ENCODE measurements around the gene SCARF1.

The SCARF1 gene

DNA sequence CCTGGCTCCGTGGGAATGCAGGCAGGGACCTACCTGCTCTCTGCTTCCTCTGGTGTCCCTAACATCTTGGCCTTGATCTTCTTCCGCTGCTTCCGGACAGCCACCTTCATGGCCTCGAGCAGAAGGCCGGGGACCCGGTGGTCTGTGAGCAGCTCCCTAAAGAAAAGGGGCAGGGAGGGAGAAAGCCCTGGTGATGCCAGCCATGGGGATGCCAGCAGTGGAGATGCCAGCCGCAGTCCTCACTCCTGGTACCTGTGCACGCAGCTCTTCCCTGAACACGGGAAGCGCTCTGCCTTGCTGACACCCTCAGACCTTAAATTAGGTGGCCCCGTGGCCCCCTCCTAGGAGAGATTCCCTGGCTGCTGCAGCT, 2.3 kb upstream of the SCARF1 start:
- DNase-seq = no peak

DNA sequence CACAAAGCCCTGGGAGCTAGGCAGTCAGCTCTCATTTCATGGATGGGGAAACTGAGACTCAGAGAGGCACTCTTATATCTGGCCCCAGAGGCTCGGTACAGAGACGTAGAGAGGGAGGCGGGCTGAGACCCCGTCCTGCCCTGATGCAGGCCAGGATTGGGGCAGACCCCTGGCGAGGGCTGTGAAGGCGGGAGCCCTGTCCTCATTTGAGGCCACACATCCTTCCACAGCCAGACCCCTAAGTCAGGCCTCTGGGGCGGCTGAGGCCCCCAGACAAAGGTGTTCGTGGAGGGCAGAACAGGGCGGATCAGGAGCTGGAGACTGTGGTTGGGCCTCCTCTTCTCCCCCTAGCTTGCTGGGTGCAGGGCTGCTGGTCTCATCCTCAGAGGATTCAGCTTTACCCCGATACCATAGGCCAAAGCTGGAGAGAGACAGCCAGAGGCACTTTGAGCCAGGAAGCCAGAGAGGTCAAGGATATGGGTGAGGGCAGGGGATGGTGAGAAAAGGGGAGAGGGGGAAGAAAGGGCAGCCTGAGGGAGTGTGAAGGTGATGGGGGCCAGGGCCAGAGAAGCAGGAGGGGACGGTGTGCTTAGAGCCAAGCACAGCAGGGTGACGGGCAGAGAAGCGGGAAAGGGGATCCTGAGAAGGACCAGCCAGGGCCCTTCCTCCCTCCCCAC, 805 bp upstream of the SCARF1 start:
- DNase-seq = no peak

DNA sequence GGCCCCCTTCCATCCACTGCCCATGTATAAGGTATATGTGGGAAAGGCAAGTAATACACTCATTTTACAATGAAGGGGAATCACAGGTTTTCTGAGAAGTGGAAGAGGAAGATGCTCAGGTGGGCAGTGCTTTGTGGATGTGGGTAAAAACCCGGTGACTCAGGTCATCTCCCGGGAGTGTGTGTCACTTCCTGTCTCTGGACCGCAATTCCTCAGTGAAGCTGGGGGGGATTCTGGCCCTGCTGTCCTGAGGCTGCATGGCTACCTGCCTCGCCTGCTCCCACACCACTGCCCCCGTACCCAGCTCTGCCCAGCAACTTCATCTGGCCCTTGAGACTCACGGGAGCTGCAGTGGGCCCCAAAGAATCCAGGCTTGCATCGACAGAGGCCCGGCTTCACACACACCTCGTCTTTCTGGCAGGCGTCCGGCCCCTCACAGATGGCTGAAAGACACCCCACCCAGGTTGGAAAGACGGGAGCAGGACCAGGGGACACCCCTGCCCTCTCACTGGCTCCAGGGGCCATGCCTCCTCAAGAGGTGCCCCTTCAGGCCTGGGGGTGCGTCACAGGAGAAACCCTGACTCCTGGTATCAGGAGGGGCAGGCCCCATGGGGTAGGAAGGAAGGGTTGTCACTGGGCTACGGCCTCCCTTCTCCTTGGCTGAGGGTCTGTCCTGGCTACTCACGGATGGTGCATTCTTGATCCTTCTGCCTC, 882 bp downstream of the SCARF1 start:
- DNase-seq = no peak

DNA sequence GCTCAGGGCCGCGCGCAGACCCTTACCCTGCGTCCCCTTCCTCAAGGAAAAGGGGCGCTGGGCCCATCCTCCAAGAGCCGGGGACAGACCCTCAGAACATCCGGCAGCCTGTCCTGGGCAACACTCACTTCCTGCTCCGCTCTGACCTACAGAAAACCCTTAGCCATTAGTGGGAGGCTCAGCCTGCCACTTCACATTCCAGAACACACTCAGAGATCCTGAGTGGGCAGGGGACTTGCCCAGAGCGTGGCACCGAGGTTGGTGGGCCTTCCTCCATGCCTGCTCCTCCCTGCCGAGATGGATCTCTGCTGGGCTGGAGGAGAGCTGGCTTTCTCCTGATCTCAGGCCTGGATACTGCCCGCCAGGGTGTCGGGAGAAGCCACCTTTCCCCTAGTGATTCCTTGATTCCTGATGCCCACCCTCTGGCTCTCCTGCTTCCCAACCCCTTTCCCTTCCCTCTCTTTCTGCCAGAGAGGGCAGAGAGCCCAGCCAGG, 1.5 kb downstream of the SCARF1 start:
- DNase-seq = no peak

DNA sequence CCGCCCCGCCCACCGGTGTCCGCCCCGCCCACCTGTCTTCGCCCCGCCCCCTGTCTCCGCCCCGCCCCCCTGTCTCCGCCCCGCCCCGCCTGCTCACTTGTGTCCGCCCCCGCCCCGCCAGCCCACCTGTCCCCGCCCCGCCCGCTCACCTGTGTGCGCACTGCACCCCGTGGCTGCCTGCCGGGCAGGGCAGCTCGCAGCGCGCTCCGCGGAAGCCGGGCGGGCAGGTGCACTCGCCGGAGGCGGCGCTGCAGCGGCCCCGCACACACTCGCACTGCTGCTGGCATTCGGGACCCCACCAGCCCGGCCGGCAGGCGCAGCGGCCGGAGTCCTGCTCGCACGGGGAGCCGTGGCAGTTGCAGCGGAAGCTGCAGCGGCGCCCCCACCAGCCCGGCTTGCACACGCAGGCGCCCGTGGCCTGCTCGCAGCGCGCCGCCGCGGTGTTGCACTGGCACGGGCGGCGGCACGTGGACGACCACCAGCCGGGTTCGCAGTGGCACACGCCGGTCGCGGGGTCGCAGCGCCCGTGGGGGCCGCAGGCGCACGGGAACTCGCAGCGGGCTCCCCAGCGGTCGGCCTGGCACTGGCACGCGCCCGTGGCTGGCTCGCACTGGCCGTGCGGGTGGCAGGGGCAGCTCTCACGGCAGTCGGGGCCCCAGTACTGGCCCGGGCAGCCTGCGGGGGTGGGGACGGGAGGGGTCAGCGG, 2.1 kb downstream of the SCARF1 start:
- DNase-seq = no peak

DNA sequence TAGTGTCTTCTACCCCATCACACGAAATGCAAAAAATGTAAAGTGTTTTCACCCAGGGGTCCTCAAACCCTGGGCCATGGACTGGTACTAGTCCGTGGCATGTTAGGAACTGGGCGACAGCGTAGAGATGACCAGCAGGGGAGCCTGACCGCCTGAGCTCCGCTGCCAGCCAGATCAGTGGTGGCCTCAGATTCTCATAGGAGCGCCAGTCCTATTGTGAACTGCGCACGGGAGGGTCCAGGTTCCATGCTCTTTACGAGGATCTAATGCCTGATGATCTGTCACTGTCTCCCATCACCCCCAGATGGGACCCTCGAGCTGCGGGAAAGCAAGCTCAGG, 4.5 kb downstream of the SCARF1 start:
- DNase-seq = no peak

DNA sequence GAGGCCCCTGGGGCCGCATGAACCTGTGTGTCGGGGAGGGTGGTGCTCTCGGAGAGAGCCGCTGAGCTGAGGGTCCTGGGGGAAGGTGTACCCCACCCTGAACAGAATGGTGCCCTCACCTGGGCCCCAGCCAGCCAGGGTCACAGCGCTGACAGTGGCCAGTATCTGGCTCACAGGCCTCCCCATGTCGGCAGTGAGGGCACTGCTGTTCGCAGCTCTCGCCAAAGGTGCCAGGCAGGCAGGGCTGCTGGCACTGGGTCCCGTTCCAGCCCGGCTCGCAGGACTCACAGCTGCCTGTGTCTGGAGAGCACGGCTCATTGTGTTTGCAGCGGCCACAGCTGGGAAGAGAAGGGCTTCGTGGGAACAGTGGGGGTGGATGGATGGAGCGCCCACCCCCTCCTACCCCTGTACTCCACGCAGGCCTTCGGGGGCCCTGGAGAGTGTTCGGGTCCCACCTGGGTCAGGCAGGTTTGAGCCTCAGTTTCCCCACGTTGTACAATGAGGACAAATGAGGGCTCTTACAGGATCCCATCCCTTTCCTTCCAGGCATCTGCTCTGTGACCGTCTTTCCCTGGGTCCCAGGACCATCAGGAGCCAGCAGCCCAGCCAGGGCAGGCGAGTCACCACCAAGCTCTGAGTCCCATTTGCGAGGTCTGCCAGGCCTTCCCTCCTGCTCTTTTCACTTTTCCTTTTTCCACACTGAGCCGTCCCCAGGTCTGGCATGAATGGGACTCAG, 5.0 kb downstream of the SCARF1 start:
- peak; percentile 17 for DNase-seq

DNA sequence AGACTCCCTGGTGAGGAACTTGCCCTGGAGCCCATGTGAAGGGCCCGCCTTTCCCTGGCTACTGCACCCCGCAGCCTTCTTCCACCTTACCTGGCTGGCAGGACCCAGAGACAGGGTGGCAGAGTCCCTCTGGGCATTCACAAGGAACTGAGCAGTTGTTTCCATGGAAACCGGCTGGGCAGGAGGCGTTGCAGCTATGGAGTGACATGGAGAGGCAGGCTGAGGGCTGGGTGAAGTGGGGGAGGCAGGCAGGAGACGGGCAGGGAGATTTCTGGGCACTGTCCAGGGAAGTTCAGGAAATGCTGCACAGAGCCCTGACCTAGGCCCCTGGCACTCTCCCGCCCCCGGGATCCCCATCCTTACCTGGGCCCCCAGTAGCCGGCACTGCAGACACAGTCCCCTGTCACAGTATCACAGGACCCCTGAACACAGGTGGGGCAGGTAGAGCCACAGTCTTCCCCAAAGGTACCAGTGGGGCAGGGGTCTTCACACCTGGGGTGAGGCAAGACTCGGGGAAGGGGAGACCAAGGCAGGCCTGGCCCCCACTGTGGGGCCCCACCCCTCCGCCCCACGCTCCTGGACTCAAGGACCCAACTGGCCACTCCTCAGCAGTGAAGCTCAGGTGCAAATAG, 5.9 kb downstream of the SCARF1 start:
- DNase-seq = no peak

DNA sequence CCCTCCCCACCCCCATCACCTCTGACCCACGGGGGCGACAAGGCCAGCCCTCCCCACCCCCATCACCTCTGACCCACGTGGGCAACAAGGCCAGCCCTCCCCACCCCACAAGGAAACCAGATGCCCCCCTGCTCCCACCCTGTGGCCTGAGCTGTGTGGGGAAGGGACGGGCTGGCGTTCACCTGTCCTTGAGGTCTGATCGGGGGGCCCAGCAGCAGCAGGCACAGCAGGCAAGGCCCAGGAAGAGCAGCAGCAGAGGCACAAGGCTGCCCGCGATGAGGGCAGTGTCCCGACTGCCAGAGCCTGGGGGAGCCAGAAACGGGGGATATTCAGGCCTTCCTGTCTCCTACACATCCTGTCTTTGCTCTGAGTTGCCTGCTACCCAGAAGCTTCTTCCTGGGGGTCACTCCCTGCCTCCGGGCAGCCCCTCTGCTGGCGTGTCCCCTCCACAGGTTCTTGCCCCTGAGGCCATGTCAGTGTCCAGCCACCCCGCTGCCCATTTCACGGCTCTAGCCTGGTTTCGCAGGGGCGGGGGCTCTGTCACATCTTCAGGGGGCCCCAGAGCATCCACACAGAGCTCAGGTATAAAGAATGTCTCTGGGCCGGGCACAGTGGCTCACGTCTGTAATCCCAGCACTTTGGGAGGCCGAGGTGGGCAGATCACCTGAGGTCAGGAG, 6.8 kb downstream of the SCARF1 start:
- no peak for DNase-seq

DNA sequence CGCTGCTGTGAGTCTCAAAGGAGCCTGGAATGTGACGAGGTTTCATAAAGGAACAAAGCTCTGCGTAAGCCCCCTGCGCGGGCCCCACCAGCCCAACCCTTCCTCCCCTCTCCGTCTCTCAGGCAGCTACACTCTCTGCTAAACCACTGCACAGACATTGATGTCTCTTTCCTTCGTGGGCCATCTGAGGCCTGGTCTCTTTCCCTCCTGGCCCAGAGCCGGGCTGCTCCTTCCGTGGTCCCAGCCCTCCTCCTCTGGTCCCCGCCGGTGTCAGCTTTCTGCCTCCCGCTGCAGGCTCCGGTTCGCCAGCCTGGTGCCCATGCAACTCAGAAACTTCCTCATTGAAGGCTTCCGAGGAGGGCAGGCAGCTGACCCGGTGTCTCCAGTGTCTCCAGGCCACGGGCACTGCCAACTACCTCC, 7.4 kb downstream of the SCARF1 start:
- no peak for DNase-seq

DNA sequence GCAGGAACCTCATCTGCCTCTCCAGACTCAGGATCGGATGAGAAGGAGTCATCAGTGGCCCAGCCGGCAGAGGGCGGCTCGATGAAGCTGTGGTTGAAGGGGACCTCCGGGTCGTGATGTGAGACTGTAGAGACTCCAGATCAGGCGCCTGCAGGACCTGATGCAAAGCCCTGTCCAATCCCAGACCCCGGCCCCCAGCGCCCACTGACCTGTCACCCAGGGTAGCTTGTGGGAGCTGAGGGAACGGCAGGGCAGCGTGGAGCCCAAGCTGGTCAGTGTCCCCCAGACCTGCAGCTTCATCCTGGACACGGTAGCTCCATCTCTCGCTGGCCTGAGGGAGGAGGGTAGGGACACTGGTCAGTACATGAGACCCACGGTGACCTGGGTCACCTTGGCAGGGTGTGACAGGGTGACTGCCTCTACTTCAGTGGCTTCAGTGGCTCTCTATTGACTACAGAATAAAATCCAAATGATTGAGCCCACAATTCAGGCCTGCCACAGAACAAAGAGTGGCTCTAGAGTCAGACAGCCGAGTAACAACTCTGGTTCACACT, 8.7 kb downstream of the SCARF1 start:
- no peak for DNase-seq

DNA sequence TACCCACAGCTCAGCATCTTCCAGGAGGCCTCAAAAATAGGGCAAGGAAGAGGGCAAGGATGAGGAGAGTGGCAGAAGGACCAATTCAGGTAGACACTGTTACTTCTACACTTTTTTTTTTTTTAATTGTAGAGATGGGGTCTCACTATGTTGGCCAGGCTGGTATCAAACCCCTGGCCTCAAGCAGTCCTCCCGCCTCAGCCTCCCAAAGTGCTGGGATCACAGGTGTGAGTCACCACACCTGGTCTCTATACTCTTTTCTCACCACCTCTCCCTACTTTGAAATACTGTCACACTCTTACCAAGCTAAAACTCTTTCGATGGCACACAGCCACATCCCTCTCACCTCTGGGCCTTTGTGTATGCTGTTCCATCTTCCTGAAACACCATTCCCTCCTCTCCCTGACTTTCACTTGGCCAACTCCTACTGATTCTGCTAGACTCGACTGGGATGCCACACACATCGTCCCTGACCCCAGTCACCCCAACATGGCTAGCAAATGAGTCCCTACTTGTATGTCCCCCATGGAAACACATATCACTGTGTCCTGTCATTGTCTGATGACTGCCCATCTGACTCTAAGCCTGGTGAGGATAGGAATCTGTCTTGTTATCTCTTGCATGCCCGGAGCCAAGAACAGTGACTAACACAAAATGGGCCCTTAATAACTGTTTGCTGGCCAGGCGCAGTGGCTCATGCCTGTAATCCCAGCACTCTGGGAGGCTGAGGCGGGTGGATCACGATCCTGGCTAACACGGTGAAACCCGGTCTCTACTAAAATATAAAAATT, 9.7 kb downstream of the SCARF1 start:
- no peak for DNase-seq

DNA sequence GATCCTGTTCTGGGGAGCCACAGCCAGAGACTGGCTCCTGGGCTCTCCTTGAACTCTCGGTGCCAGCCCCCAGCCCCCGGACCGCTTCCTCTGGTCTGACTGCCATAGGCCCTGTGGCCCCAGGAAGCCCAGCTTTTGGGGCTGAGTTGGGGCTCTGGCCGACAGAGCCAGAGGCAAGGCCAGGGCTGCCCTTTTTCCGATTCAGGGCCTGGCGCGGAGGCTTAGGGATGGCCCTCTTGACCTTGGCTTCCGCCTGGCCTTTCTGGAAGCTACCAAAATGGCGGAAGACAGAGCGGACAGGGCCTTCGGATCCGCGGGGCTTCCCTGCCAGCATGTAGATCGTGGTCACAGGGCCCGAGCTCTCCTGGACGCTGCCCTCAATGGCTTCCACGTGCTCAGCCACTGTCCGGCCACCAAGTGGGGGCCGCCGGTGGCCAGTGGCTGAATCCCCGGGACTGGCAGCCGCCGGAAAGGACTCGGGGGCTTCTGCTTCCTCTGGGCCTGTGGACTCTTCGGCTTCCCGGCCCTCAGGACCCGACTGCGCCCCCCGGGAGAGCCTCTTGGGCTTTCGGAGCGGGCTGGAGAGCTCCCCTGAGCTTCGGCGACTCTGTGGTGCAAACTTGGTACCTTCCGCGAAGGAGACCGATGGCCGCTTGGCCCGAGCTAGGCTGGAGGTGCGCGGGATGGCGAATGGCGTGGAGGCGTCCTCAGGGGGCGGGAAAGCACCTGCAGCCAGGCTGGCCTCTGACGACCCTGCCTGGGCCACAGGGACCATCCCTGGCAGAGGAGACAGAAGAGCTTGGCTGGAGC, 10.5 kb downstream of the SCARF1 start:
- no peak for DNase-seq

DNA sequence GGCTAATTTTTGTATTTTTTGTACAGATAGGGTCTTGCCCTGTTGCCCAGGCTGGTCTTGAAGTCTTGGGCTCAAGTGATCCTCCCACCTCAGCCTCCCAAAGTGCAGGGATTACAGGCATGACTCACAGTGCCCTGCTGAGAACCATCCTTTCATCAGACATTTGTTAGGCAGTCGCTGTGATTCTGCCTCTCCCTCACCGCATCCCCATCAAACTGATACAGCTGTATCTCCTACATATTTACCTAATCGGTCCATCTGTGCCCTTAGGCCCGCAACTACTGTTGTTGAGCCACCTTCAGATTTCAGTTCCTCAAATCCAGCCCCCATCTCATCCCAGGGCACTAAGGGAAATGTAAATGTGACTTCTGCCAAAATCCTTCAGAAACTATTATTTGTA, 14.9 kb downstream of the SCARF1 start:
- DNase-seq = no peak

DNA sequence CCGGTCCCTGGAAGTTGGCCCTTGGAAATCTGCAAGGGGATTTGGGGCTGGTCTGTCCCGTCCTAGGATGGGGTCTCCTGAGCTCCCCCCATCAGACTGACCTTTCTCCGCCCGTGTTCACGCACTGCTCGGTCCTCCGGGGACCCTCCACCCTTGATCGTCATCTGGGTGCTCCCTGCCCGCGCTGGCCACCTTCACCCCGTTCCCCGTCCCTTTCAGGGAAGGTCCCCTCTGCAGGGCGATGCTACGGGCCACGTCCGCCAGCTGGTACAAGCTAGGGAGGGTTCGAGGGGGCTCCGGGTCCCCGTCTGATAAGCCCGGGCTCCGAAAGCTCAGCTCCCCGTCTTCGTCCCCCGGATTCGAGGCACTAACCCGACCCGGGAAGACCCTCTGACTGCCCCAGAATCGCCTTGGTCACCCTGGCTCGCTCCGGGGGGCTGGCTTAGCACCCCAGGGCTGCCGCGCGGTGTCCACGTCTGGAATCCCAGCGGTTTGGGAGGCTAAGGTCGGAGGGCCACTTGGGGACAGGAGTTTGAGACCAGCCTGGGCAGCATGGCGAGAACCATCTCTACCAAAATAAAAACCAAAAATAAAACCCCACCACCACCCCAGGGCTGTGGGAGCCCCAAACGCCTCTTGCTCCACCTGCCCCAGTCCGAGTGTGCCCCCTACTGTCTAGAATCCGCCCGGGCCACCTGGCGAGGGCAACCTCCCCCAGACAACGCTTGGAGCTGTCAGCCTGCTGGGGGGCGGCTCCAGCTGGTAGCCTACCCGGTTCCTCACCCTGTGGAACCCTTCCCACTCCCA, 15.8 kb downstream of the SCARF1 start:
- DNase-seq = no peak

DNA sequence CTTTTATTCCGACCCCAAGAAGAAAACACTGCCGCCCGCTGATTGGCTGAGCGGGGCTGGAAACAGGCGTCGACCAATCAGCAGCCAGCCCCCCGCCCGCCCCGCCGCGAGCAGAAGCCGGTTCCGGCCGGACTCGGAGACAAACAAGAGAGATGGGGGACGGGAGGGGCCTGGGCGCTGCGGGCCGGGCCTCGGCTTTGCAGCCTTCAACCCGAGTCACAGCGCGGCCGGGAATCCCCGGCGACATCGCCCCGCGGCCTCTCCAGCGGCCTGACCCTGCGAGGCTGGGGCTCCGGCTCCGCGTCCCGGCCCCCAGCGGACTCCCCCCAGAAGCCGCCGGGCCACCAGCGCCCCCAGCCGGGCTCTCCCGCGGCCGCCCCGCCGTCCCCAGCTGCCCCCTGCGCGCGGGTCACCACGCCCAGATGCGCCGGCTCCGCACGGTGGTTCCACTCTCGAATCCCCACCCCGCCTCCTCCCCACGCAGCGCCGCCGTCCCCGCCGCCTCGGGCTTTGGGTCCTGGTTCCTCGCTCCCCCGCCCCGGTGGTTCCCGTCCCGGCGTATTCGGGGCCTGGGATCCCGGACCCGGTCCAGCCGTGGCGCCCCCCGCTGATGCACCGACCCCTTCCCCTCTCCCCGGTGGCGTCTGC, 16.6 kb downstream of the SCARF1 start:
- DNase-seq = peak; percentile 90

DNA sequence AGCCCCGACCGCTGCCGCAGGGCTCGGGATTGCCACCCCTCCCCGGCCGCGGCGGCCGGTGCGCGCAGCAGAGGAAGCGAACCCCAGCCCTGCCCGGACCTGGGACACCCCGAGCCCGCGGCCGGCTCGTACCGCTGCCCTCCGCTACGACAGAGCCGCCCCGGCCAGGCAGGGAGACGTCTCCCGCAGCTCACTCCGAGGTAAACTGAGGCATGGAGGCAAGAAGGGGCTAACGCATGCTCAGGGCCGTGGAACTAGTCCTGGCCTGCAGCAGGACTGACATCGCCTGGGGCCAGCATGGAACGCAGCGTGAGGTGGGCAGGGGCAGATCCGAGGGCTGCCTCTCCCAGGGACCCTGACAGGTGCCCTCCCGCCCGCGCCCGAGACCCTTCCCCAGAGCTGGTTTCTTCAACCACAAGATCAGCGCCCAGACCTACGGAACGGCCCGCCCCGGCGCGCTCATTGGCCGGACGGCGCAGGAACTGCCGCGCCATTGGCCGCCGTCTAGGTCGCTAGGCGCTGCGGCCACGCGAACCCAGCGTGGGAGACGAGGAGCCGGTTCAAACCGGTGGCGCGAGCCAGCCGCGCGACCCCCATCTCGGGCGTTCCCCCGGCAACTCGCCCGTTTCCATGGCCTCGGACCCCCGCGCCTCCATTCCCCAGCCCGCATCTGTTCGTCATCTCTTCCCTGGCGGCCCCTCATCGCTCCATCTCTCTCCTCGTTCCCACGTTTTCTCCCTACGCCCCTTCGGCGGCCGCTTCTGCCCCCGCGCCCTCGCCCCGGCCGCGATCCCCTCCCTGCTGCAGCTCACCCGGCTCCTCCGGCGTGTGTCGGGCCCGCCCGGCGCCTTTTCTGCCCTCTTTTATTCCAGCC, 17.3 kb downstream of the SCARF1 start, which contains the start of gene SLC43A2:
Gene SLC43A2 (minus strand): TSS at position 853 of the 874 bp plus-strand sequence. CDS start 960 bp downstream, outside the sequence.
- DNase-seq = peak; percentile 84

All from NCI-H1092 (cell line).